Measurements from ENCODE around the gene EP400.

DNA sequence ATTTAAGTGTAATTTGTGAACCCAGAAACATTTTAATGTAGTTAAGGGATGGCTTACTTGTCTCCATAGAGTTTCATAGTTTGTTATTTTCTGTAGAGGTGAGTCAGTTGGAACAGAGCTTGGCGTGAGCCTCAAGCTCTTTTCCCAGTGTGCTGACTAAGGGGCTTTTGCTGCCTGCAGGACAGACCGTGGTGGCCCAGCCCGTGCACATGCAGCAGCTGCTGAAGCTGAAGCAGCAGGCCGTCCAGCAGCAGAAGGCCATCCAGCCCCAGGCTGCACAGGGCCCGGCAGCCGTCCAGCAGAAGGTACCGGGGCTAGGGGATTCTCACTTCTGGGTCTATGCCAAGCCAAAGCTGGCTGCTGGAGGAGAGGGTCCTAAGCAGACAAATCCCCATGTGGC lies 117.4 kb downstream of the EP400 start:
- TF ChIP-seq, protein P1, sequence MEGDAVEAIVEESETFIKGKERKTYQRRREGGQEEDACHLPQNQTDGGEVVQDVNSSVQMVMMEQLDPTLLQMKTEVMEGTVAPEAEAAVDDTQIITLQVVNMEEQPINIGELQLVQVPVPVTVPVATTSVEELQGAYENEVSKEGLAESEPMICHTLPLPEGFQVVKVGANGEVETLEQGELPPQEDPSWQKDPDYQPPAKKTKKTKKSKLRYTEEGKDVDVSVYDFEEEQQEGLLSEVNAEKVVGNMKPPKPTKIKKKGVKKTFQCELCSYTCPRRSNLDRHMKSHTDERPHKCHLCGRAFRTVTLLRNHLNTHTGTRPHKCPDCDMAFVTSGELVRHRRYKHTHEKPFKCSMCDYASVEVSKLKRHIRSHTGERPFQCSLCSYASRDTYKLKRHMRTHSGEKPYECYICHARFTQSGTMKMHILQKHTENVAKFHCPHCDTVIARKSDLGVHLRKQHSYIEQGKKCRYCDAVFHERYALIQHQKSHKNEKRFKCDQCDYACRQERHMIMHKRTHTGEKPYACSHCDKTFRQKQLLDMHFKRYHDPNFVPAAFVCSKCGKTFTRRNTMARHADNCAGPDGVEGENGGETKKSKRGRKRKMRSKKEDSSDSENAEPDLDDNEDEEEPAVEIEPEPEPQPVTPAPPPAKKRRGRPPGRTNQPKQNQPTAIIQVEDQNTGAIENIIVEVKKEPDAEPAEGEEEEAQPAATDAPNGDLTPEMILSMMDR (IDR thresholded peaks at IDR 0.05; ENCODE audit: low read depth, low read length, poor library complexity, severe bottlenecking): no peak
- no peak for TF ChIP-seq EZH2phosphoT487 (IDR thresholded peaks at IDR 0.05; ENCODE audit: borderline replicate concordance, low read length)
